CD8-positive, alpha-beta memory T cell (primary cell): ENCODE measurements around the gene VGLL4. TPM values are rescaled to one million over a fixed set of nuclear protein-coding genes. Genes with fewer than 3 reads are reported as not detected.

Experiments
- CTCF ChIA-PET: fragments of 350-600 bp; sonication (Branson Sonifier 250); formaldehyde crosslinking; loops from one replicate; lab custom pipeline; 2021; ENCODE audit warnings: antibody characterized with exemption; lab: Charles Lee
- POLR2A ChIA-PET: fragments of 350-600 bp; sonication (Branson Sonifier 250); formaldehyde crosslinking; loops from one replicate; lab custom pipeline; 2021; ENCODE audit warnings: antibody characterized with exemption; lab: Charles Lee
- DNase-seq, 5 donors: peaks; one replicate each; pipeline versions ENCODE4 v3.0.0 to v3.0.0-alpha.2; 2020 to 2022; ENCODE audit warnings: mixed read lengths in 1 of 5
- H3K27ac ChIP-seq: one replicate; pipeline ENCODE4 v1.7.0; 2013; ENCODE audit warnings: low read depth, mild to moderate bottlenecking, low read length, moderate library complexity
- H3K27me3 ChIP-seq: 2 replicates; pipeline ENCODE4 v1.7.0; 2013; ENCODE audit warnings: low read length, mild to moderate bottlenecking; ENCODE audit not compliant: insufficient read depth, poor library complexity, severe bottlenecking
- H3K36me3 ChIP-seq: 2 replicates; pipeline ENCODE4 v1.7.0; 2013; ENCODE audit warnings: mild to moderate bottlenecking, low read length, moderate library complexity; ENCODE audit not compliant: insufficient read depth
- H3K4me1 ChIP-seq: 2 replicates; pipeline ENCODE4 v1.7.0; 2013; ENCODE audit warnings: mild to moderate bottlenecking, low read length, moderate library complexity; ENCODE audit not compliant: insufficient read depth
- H3K4me3 ChIP-seq: 2 replicates; pipeline ENCODE4 v1.7.0; 2013; ENCODE audit warnings: mild to moderate bottlenecking, low read length
- H3K9me3 ChIP-seq: 2 replicates; pipeline ENCODE4 v1.7.0; 2013; ENCODE audit warnings: mild to moderate bottlenecking, low read length
- H3K27ac Mint-ChIP-seq, 8 donors: one replicate each; pipeline ENCODE4 v1.8.0; 2020 to 2021; ENCODE audit warnings: mixed read lengths in 8 of 8, mild to moderate bottlenecking in 6 of 8, inconsistent platforms in 3 of 8, moderate library complexity in 3 of 8
- H3K27me3 Mint-ChIP-seq, 2 donors: one replicate each; pipeline ENCODE4 v1.8.0; 2020 to 2021; ENCODE audit warnings: mixed read lengths in 2 of 2, mild to moderate bottlenecking in 1 of 2, moderate library complexity in 1 of 2
- H3K36me3 Mint-ChIP-seq, 3 donors: one replicate each; pipeline ENCODE4 v1.8.0; 2020 to 2021; ENCODE audit warnings: mixed read lengths in 3 of 3, inconsistent platforms in 1 of 3, mild to moderate bottlenecking in 1 of 3
- H3K4me1 Mint-ChIP-seq, 3 donors: one replicate each; pipeline ENCODE4 v1.8.0; 2020 to 2021; ENCODE audit warnings: mixed read lengths in 3 of 3, inconsistent platforms in 1 of 3, mild to moderate bottlenecking in 1 of 3
- H3K4me3 Mint-ChIP-seq, 7 donors: one replicate each; pipeline ENCODE4 v1.8.0; 2020 to 2021; ENCODE audit warnings: mixed read lengths in 7 of 7, mild to moderate bottlenecking in 6 of 7, moderate library complexity in 4 of 7, inconsistent platforms in 2 of 7
- H3K9me3 Mint-ChIP-seq, 5 donors: one replicate each; pipeline ENCODE4 v1.8.0; 2020 to 2022; ENCODE audit warnings: mixed read lengths in 5 of 5, mild to moderate bottlenecking in 3 of 5, moderate library complexity in 2 of 5, inconsistent platforms in 1 of 5
- polyA plus RNA-seq: library from polyadenylated mRNA; unstranded; fragments of 300-500 nt; fragmentation: Illumina TruSeq; gene quantifications from one replicate; pipeline ENCODE4 v1.2.3, GENCODE V29; 2021
- total RNA-seq, 2 experiments: library from RNA; stranded (reverse); gene quantifications; one replicate each; pipeline ENCODE4 v1.2.3, GENCODE V29; 2021

Gene VGLL4
- total and polyA plus RNA-seq, 3 experiments from 2014 or later, result 29.9 to 40.5 (median 37.7) TPM

- peaks cover 0 to 6% (median 4%) of the 10 kb centered on the region in 3 donors for H3K36me3 Mint-ChIP-seq
Observed at GRCh38 chr3:11632966-11633365, 10.7 kb downstream of the VGLL4 start.

GRCh38 chr3:11632564-11632963, 11.2 kb downstream of the VGLL4 start:
- no peak overlapping the region for H3K4me3 ChIP-seq
- H3K27me3 ChIP-seq, result no peaks in the 10 kb centered on the region
- H3K36me3 ChIP-seq, result no peaks in the 10 kb centered on the region
- Mint-ChIP-seq H3K4me3 (peak overlapping the region in 1 of 7 donors; percentile 10), H3K9me3 (no peaks in the 10 kb centered on the region), H3K36me3 (peaks cover 0 to 5% (median 4%) of the 10 kb centered on the region in 3 donors), H3K4me1 (peaks cover 54 to 76% (median 73%) of the 10 kb centered on the region in 3 donors), H3K27me3 (no peaks in the 10 kb centered on the region), H3K27ac (peak overlapping the region in 5 of 8 donors; percentile 6 to 74 (median 18))
- CTCF ChIA-PET, result no interaction called here
- H3K4me1 ChIP-seq, result peaks cover 47% of the 10 kb centered on the region
- no peak for DNase-seq
- no peaks in the 10 kb centered on the region for H3K9me3 ChIP-seq
- H3K27ac ChIP-seq, result no peak overlapping the region
- POLR2A ChIA-PET, result no interaction called here

More at GRCh38 chr3:11632966-11633365, 10.7 kb downstream of the VGLL4 start:
- ChIA-PET POLR2A (no interaction called here), CTCF (no interaction called here)
- no peak for DNase-seq
- no peaks in the 10 kb centered on the region for H3K9me3 ChIP-seq
- H3K36me3 ChIP-seq, result no peaks in the 10 kb centered on the region
- H3K27ac ChIP-seq, result no peak overlapping the region
- H3K27ac Mint-ChIP-seq, result peak overlapping the region in 3 of 8 donors; percentile 34 to 47 (median 43)
- no peak overlapping the region for H3K4me3 Mint-ChIP-seq
- peaks cover 55 to 76% (median 73%) of the 10 kb centered on the region in 3 donors for H3K4me1 Mint-ChIP-seq
- no peaks in the 10 kb centered on the region for H3K27me3 Mint-ChIP-seq
- H3K27me3 ChIP-seq, result no peaks in the 10 kb centered on the region
- H3K4me3 ChIP-seq, result no peak overlapping the region
- peaks cover 51% of the 10 kb centered on the region for H3K4me1 ChIP-seq
- no peaks in the 10 kb centered on the region for H3K9me3 Mint-ChIP-seq

- H3K4me3 ChIP-seq, result no peak overlapping the region
- no peaks in the 10 kb centered on the region for H3K9me3 ChIP-seq
- ChIA-PET CTCF (no interaction called here), POLR2A (no interaction called here)
- H3K9me3 Mint-ChIP-seq, result no peaks in the 10 kb centered on the region
- no peak for DNase-seq
- H3K27ac Mint-ChIP-seq, result peak overlapping the region in 1 of 8 donors; percentile 6
- H3K4me3 Mint-ChIP-seq, result peak overlapping the region in 1 of 7 donors; percentile 1
- H3K4me1 Mint-ChIP-seq, result peaks cover 49 to 76% (median 73%) of the 10 kb centered on the region in 3 donors
- peaks cover 40% of the 10 kb centered on the region for H3K4me1 ChIP-seq
- no peak overlapping the region for H3K27ac ChIP-seq
- H3K36me3 ChIP-seq, result no peaks in the 10 kb centered on the region
- H3K27me3 Mint-ChIP-seq, result no peaks in the 10 kb centered on the region
- peaks cover 0 to 4% (median 3%) of the 10 kb centered on the region in 3 donors for H3K36me3 Mint-ChIP-seq
- H3K27me3 ChIP-seq, result no peaks in the 10 kb centered on the region
Observed at GRCh38 chr3:11631820-11632219, 11.9 kb downstream of the VGLL4 start.

- H3K27ac Mint-ChIP-seq, result no peak overlapping the region
- H3K36me3 Mint-ChIP-seq, result peaks cover 0 to 5% (median 5%) of the 10 kb centered on the region in 3 donors
- H3K4me3 ChIP-seq, result no peak overlapping the region
- no peaks in the 10 kb centered on the region for H3K9me3 ChIP-seq
- no peak for DNase-seq
- peaks cover 59 to 76% (median 73%) of the 10 kb centered on the region in 3 donors for H3K4me1 Mint-ChIP-seq
- H3K36me3 ChIP-seq, result no peaks in the 10 kb centered on the region
- no peak overlapping the region for H3K4me3 Mint-ChIP-seq
- peaks cover 40% of the 10 kb centered on the region for H3K4me1 ChIP-seq
- H3K27me3 ChIP-seq, result no peaks in the 10 kb centered on the region
- H3K27ac ChIP-seq, result no peak overlapping the region
- no peaks in the 10 kb centered on the region for H3K9me3 Mint-ChIP-seq
- no peaks in the 10 kb centered on the region for H3K27me3 Mint-ChIP-seq
- ChIA-PET POLR2A (no interaction called here), CTCF (interaction anchor here (0.7 to 1.0 kb wide), 2 partner anchors 33 to 564 kb away, joined by 3 read pairs; no protein-coding TSS in a partner anchor)
Observed at GRCh38 chr3:11629716-11630115, 14.0 kb downstream of the VGLL4 start.

- Mint-ChIP-seq H3K4me1 (peaks cover 57 to 80% (median 70%) of the 10 kb centered on the region in 3 donors), H3K27me3 (no peaks in the 10 kb centered on the region), H3K9me3 (no peaks in the 10 kb centered on the region), H3K27ac (peak overlapping the region in 1 of 8 donors; percentile 11), H3K36me3 (peaks cover 0 to 9% (median 2%) of the 10 kb centered on the region in 3 donors), H3K4me3 (no peak overlapping the region)
- no peak for DNase-seq
- Histone ChIP-seq H3K9me3 (no peaks in the 10 kb centered on the region), H3K4me3 (no peak overlapping the region), H3K4me1 (peaks cover 34% of the 10 kb centered on the region), H3K36me3 (no peaks in the 10 kb centered on the region), H3K27ac (no peak overlapping the region), H3K27me3 (no peaks in the 10 kb centered on the region)
- ChIA-PET CTCF (no interaction called here), POLR2A (no interaction called here)
Observed at GRCh38 chr3:11627612-11628011, 16.1 kb downstream of the VGLL4 start.

GRCh38 chr3:11626084-11626463, 17.6 kb downstream of the VGLL4 start:
- no peak overlapping the region for H3K27ac ChIP-seq
- no peak for DNase-seq
- H3K27me3 Mint-ChIP-seq, result no peaks in the 10 kb centered on the region
- no peak overlapping the region for H3K4me3 ChIP-seq
- no peaks in the 10 kb centered on the region for H3K27me3 ChIP-seq
- POLR2A ChIA-PET, result no interaction called here
- CTCF ChIA-PET, result interaction anchor here (0.6 to 1.0 kb wide), 2 partner anchors 16 to 247 kb away, joined by 3 read pairs; no protein-coding TSS in a partner anchor
- no peaks in the 10 kb centered on the region for H3K9me3 ChIP-seq
- peak overlapping the region in 1 of 8 donors; percentile 72 for H3K27ac Mint-ChIP-seq
- H3K36me3 Mint-ChIP-seq, result peaks cover 0 to 9% (median 2%) of the 10 kb centered on the region in 3 donors
- H3K9me3 Mint-ChIP-seq, result no peaks in the 10 kb centered on the region
- peaks cover 52 to 82% (median 73%) of the 10 kb centered on the region in 3 donors for H3K4me1 Mint-ChIP-seq
- H3K4me1 ChIP-seq, result peaks cover 32% of the 10 kb centered on the region
- H3K4me3 Mint-ChIP-seq, result peak overlapping the region in 3 of 7 donors; percentile 1 to 40 (median 1)
- no peaks in the 10 kb centered on the region for H3K36me3 ChIP-seq

GRCh38 chr3:11625376-11626083, 18.2 kb downstream of the VGLL4 start:
- H3K9me3 Mint-ChIP-seq, result no peaks in the 10 kb centered on the region
- H3K27ac ChIP-seq, result no peak overlapping the region
- H3K9me3 ChIP-seq, result no peaks in the 10 kb centered on the region
- H3K27me3 ChIP-seq, result no peaks in the 10 kb centered on the region
- H3K27me3 Mint-ChIP-seq, result no peaks in the 10 kb centered on the region
- H3K27ac Mint-ChIP-seq, result peak overlapping the region in 3 of 8 donors; percentile 21 to 81 (median 48)
- H3K4me1 Mint-ChIP-seq, result peaks cover 52 to 81% (median 74%) of the 10 kb centered on the region in 3 donors
- H3K36me3 ChIP-seq, result no peaks in the 10 kb centered on the region
- CTCF ChIA-PET, result interaction anchor here (0.6 to 1.8 kb wide), 4 partner anchors 9 to 247 kb away, joined by 3 to 4 read pairs (median 3); no protein-coding TSS in a partner anchor
- DNase-seq, result no peak
- H3K4me3 ChIP-seq, result no peak overlapping the region
- peaks cover 0 to 9% (median 2%) of the 10 kb centered on the region in 3 donors for H3K36me3 Mint-ChIP-seq
- POLR2A ChIA-PET, result no interaction called here
- peak overlapping the region in 3 of 7 donors; percentile 40 to 60 (median 59) for H3K4me3 Mint-ChIP-seq
- H3K4me1 ChIP-seq, result peaks cover 32% of the 10 kb centered on the region
